ENCODE data around the gene RHOF.

GRCh38 chr12:121783766-121784165, 9.7 kb downstream of the RHOF start:
- TF ChIP-seq CTCF (IDR thresholded peaks at IDR 0.05; ENCODE audit: low read depth, low read length) (no peak), POLR2A (IDR thresholded peaks at IDR 0.05; ENCODE audit: extremely low read depth, insufficient read length) (no peak), MAX (IDR thresholded peaks at IDR 0.05; ENCODE audit: low read depth, low read length) (no peak)
